Body of pancreas (tissue), 4 donors: ENCODE measurements around the gene TMEM127. TPM values are rescaled to one million over a fixed set of nuclear protein-coding genes. Genes with fewer than 3 reads are reported as not detected.

Experiments
- ATAC-seq: fragments of 150-250 bp; one replicate; pipeline ENCODE4 v1.9.1; 2016
- DNase-seq, 4 donors: peaks; one replicate each; pipeline ENCODE4 v3.0.0-alpha.2; 2019
- H3K27ac ChIP-seq, 4 donors: fragments of 200-600 bp; sonication (generic); 1 replicate in 3 of 4; 2 replicates in 1 of 4; pipeline versions ENCODE4 v1.5.1 to v1.6.1; 2016 to 2019; ENCODE audit warnings: mild to moderate bottlenecking in 1 of 4, mixed read lengths in 1 of 4, moderate library complexity in 1 of 4
- H3K27me3 ChIP-seq, 2 donors: fragments of 200-600 bp; sonication (generic); one replicate each; pipeline ENCODE4 v1.6.0; 2016; ENCODE audit warnings: mild to moderate bottlenecking in 1 of 2
- H3K36me3 ChIP-seq, 2 donors: fragments of 200-600 bp; sonication (generic); replicated peaks in 1 of 2; 2 replicates each; pipeline ENCODE4 v1.5.1; 2016; ENCODE audit warnings: low read depth in 2 of 2; ENCODE audit not compliant: insufficient read depth in 1 of 2
- H3K4me1 ChIP-seq: fragments of 200-600 bp; sonication (generic); one replicate; pipeline ENCODE4 v1.6.0; 2016
- H3K4me3 ChIP-seq, 2 donors: fragments of 200-600 bp; sonication (generic); 1 replicate in 1 of 2; 2 replicates in 1 of 2; pipeline ENCODE4 v1.5.1; 2016 to 2019
- H3K9me3 ChIP-seq, 3 donors: fragments of 200-600 bp; sonication (generic); 1 replicate in 2 of 3; 2 replicates in 1 of 3; pipeline ENCODE4 v1.5.1; 2016
- CTCF ChIP-seq, 7 experiments: fragments of 450-650 bp in 4 of 7; fragments of 200-600 bp in 3 of 7; sonication (generic) in 3 of 7; IDR thresholded peaks; one replicate each; pipeline ENCODE4 v1.5.1; 2016 to 2019; ENCODE audit warnings: antibody characterized with exemption in 7 of 7
- POLR2A ChIP-seq, 3 donors: fragments of 450-650 bp; IDR thresholded peaks; one replicate each; pipeline ENCODE4 v1.6.1; 2016; ENCODE audit warnings: antibody characterized with exemption in 3 of 3, mild to moderate bottlenecking in 2 of 3
- WGBS, 2 donors: methylation state at CpG; one replicate each; pipeline ENCODE4 v1.1.5; 2017; 5-methylcytosine and 5-hydroxymethylcytosine counted together
- intact Hi-C: fragments of 100-400 bp; cut with DNase I; formaldehyde crosslinking; loops from one replicate; pipeline ENCODE4 v1.15.1; 2023
- total RNA-seq, 2 donors: library from RNA; depleted of rRNA; stranded (reverse); fragments of >200 nt; gene quantifications; one replicate each; pipeline ENCODE4 v1.1.0, GENCODE V29; 2016

The TMEM127 gene
- total RNA-seq = 10 to 100 TPM; 22.1 to 33.5 TPM

GRCh38 chr2:96265840-96266679, at the start of gene TMEM127, which contains the start of gene CIAO1:
TMEM127 (minus strand) TSS chr2:96265997; CDS start chr2:96265381, 616 bp downstream.
CIAO1 (plus strand) TSS chr2:96266225; CDS start chr2:96266351, 126 bp downstream.
- ATAC-seq = peak; percentile 98
- H3K36me3 ChIP-seq = peaks cover 0 to 18% of the 10 kb centered on the region in 2 donors
- H3K9me3 ChIP-seq = no peaks in the 10 kb centered on the region
- no peaks in the 10 kb centered on the region for H3K27me3 ChIP-seq
- peak; percentile 98 to 99 (median 98) for DNase-seq
- 0% methylated on average over 21 to 81 of the region's 81 CpGs for WGBS, 2 donors
- peaks cover 51% of the 10 kb centered on the region for H3K4me1 ChIP-seq
- peak within 1 kb of the TSS; percentile 80 to 95 for H3K4me3 ChIP-seq
- H3K27ac ChIP-seq = peak within 1 kb of the TSS; percentile 55 to 94 (median 90)
- intact Hi-C loops = no loop called here
- TF ChIP-seq POLR2A (IDR thresholded peaks at IDR 0.05) (peak; percentile 81 to 93 (median 90)), CTCF (IDR thresholded peaks at IDR 0.05) (peak in 3 of 7 experiments; percentile 32 to 46 (median 44))

- no peak overlapping the region for H3K27ac ChIP-seq
- no peak for DNase-seq
- no peak overlapping the region for H3K4me3 ChIP-seq
- no peak for ATAC-seq
- H3K36me3 ChIP-seq = no peaks in the 10 kb centered on the region
- no peaks in the 10 kb centered on the region for H3K9me3 ChIP-seq
- no peak for TF ChIP-seq POLR2A (IDR thresholded peaks at IDR 0.05)
- TF ChIP-seq CTCF (IDR thresholded peaks at IDR 0.05) = no peak
- 57 to 68% methylated on average over 3 of the region's 3 CpGs for WGBS, 2 donors
- H3K4me1 ChIP-seq = no peaks in the 10 kb centered on the region
- no peaks in the 10 kb centered on the region for H3K27me3 ChIP-seq
- intact Hi-C loops = no loop called here
Measured at GRCh38 chr2:96315005-96315399, 49.2 kb upstream of the TMEM127 start.

- intact Hi-C loops = no loop called here
- DNase-seq = no peak
- peaks cover 17% of the 10 kb centered on the region for H3K4me1 ChIP-seq
- H3K36me3 ChIP-seq = peaks cover 0 to 2% of the 10 kb centered on the region in 2 donors
- 78 to 84% methylated on average over 5 of the region's 5 CpGs for WGBS, 2 donors
- no peak for TF ChIP-seq CTCF (IDR thresholded peaks at IDR 0.05)
- H3K27ac ChIP-seq = no peak overlapping the region
- ATAC-seq = no peak
- no peak overlapping the region for H3K4me3 ChIP-seq
- no peaks in the 10 kb centered on the region for H3K9me3 ChIP-seq
- H3K27me3 ChIP-seq = no peaks in the 10 kb centered on the region
Measured at GRCh38 chr2:96308248-96308647, 42.5 kb upstream of the TMEM127 start.

- ATAC-seq (no peak), DNase-seq (no peak)
- WGBS, 2 donors = 75 to 81% methylated on average over 3 of the region's 3 CpGs
- Histone ChIP-seq H3K9me3 (no peaks in the 10 kb centered on the region), H3K4me1 (peaks cover 17% of the 10 kb centered on the region), H3K4me3 (peak overlapping the region in 1 of 2 donors; percentile 94), H3K27me3 (no peaks in the 10 kb centered on the region), H3K36me3 (peaks cover 0 to 11% of the 10 kb centered on the region in 2 donors), H3K27ac (peak overlapping the region in 2 of 4 donors; percentile 61 to 85)
- intact Hi-C loops = no loop called here
- TF ChIP-seq CTCF (IDR thresholded peaks at IDR 0.05) = no peak
Measured at GRCh38 chr2:96306370-96306769, 40.6 kb upstream of the TMEM127 start.
